ENCODE results near the gene SRPK2.

DNA sequence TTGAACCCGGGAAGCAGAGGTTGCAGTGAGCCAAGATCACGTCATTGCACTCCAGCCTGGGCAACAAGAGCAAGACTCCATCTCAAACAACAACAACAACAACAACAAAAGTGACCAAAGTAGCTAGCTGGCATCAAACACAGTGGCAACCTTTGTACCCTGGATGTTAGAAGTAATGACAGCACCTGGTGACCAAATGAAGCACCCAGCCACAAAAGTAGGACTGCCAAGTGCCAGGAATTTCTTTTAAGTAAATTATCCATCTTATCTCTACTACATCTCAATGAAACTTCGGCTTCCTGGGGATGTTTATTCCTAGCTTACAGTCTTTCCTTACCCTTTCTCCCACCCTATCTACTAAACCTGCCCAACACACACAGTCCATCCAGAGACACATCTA lies 18.8 kb downstream of the SRPK2 start:
- TF ChIP-seq, protein P1, sequence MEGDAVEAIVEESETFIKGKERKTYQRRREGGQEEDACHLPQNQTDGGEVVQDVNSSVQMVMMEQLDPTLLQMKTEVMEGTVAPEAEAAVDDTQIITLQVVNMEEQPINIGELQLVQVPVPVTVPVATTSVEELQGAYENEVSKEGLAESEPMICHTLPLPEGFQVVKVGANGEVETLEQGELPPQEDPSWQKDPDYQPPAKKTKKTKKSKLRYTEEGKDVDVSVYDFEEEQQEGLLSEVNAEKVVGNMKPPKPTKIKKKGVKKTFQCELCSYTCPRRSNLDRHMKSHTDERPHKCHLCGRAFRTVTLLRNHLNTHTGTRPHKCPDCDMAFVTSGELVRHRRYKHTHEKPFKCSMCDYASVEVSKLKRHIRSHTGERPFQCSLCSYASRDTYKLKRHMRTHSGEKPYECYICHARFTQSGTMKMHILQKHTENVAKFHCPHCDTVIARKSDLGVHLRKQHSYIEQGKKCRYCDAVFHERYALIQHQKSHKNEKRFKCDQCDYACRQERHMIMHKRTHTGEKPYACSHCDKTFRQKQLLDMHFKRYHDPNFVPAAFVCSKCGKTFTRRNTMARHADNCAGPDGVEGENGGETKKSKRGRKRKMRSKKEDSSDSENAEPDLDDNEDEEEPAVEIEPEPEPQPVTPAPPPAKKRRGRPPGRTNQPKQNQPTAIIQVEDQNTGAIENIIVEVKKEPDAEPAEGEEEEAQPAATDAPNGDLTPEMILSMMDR (IDR thresholded peaks at IDR 0.05; ENCODE audit: poor library complexity, severe bottlenecking): no peak
- TF ChIP-seq SMC3 (conservative IDR thresholded peaks at IDR 0.05; ENCODE audit: poor library complexity) (no peak), POLR2AphosphoS5 (IDR thresholded peaks at IDR 0.05) (no peak), EZH2 (IDR thresholded peaks at IDR 0.05; ENCODE audit: borderline replicate concordance, insufficient read depth, low read length, poor library complexity, severe bottlenecking) (no peak)
- TF ChIP-seq, protein P2, sequence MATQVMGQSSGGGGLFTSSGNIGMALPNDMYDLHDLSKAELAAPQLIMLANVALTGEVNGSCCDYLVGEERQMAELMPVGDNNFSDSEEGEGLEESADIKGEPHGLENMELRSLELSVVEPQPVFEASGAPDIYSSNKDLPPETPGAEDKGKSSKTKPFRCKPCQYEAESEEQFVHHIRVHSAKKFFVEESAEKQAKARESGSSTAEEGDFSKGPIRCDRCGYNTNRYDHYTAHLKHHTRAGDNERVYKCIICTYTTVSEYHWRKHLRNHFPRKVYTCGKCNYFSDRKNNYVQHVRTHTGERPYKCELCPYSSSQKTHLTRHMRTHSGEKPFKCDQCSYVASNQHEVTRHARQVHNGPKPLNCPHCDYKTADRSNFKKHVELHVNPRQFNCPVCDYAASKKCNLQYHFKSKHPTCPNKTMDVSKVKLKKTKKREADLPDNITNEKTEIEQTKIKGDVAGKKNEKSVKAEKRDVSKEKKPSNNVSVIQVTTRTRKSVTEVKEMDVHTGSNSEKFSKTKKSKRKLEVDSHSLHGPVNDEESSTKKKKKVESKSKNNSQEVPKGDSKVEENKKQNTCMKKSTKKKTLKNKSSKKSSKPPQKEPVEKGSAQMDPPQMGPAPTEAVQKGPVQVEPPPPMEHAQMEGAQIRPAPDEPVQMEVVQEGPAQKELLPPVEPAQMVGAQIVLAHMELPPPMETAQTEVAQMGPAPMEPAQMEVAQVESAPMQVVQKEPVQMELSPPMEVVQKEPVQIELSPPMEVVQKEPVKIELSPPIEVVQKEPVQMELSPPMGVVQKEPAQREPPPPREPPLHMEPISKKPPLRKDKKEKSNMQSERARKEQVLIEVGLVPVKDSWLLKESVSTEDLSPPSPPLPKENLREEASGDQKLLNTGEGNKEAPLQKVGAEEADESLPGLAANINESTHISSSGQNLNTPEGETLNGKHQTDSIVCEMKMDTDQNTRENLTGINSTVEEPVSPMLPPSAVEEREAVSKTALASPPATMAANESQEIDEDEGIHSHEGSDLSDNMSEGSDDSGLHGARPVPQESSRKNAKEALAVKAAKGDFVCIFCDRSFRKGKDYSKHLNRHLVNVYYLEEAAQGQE (IDR thresholded peaks at IDR 0.05; ENCODE audit: borderline replicate concordance): no peak

All from neural cell (in vitro differentiated cells).